Gastroesophageal sphincter (tissue), 4 donors: ENCODE data around the gene ABCC11. TPM values are rescaled to one million over a fixed set of nuclear protein-coding genes. Genes with fewer than 3 reads are reported as not detected.
"Not testable (repeated sequence)": the region's sequence is repeated elsewhere in the genome, so short reads cannot be mapped to it uniquely, and the experiment has no call there.

Source experiments
- ATAC-seq: fragments of 150-250 bp; one replicate; pipeline ENCODE4 v1.9.1; 2016; ENCODE audit warnings: mild to moderate bottlenecking, moderate library complexity
- H3K27ac ChIP-seq, 4 donors: fragments of 200-600 bp; sonication (generic) in 3 of 4; 1 replicate in 3 of 4; 2 replicates in 1 of 4; pipeline ENCODE4 v1.5.1; 2016 to 2019
- H3K27me3 ChIP-seq: fragments of 200-600 bp; sonication (generic); one replicate; pipeline ENCODE4 v1.5.1; 2019
- H3K36me3 ChIP-seq, 2 donors: fragments of 200-600 bp; sonication (generic); one replicate each; pipeline ENCODE4 v1.5.1; 2019; ENCODE audit warnings: control low read depth in 1 of 2
- H3K4me1 ChIP-seq, 3 donors: fragments of 200-600 bp; sonication (generic); 1 replicate in 2 of 3; 2 replicates in 1 of 3; pipeline ENCODE4 v1.5.1; 2016 to 2019; ENCODE audit warnings: control low read depth in 2 of 3
- H3K4me3 ChIP-seq, 2 donors: fragments of 200-600 bp; sonication (generic); one replicate each; pipeline ENCODE4 v1.5.1; 2019; ENCODE audit warnings: mild to moderate bottlenecking in 1 of 2, moderate library complexity in 1 of 2
- H3K9me3 ChIP-seq, 3 donors: fragments of 200-600 bp; sonication (generic); one replicate each; pipeline ENCODE4 v1.5.1; 2017 to 2019; ENCODE audit warnings: control low read depth in 2 of 3
- EP300 ChIP-seq: sonication (generic); formaldehyde crosslinking; IDR thresholded peaks from one replicate; pipeline ENCODE4 v1.6.1; 2017; ENCODE audit warnings: antibody characterized with exemption, mild to moderate bottlenecking
- POLR2A ChIP-seq, 2 donors: fragments of 450-650 bp; IDR thresholded peaks; one replicate each; pipeline ENCODE4 v1.6.1; 2017; ENCODE audit warnings: antibody characterized with exemption in 2 of 2, mild to moderate bottlenecking in 2 of 2, moderate library complexity in 1 of 2
- POLR2AphosphoS5 ChIP-seq: sonication (generic); formaldehyde crosslinking; IDR thresholded peaks from one replicate; pipeline ENCODE4 v1.6.1; 2017; ENCODE audit warnings: antibody characterized with exemption
- WGBS, 2 donors: methylation state at CpG; one replicate each; pipeline ENCODE4 v1.1.5; 2018; ENCODE audit warnings: low coverage in 1 of 2; 5-methylcytosine and 5-hydroxymethylcytosine counted together
- total RNA-seq, 4 donors: library from RNA; depleted of rRNA; stranded (reverse); fragments of >200 nt; gene quantifications; one replicate each; pipeline ENCODE4 v1.1.0, GENCODE V29; 2016
- TF ChIP-seq, protein P1 (sequence below), 4 experiments: fragments of 200-600 bp in 2 of 4; fragments of 450-650 bp in 2 of 4; sonication (generic) in 1 of 4; IDR thresholded peaks; one replicate each; pipeline ENCODE4 v1.5.1; 2017 to 2019; ENCODE audit warnings: antibody characterized with exemption in 4 of 4, mild to moderate bottlenecking in 2 of 4, moderate library complexity in 2 of 4

ABCC11 gene
- total RNA-seq, 4 donors from 2014 or later, result not detected

DNA sequence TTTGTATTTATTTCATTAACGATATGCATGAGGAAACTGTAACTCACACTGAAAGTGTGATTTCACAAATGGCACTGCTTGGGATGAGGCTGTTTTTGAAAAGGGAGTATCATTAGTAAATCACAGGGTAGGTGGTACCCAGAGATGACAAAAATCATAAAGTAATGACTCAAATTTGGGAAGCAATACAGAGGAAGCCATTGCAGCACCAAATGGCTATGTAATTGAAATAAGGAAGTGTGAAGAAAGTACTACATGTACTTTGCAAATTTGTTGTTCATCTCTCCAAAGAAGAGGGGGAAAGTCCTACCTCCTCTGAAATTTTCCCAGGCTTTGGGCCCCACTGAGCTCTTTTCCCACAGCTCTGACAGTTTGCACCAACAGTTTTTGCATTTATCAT lies 79.3 kb downstream of the ABCC11 start:
- H3K27me3 ChIP-seq, result peaks cover 9% of the 10 kb centered on the region
- TF ChIP-seq POLR2A (IDR thresholded peaks at IDR 0.05) (no peak), EP300 (no peak), POLR2AphosphoS5 (no peak)
- TF ChIP-seq, protein P1, sequence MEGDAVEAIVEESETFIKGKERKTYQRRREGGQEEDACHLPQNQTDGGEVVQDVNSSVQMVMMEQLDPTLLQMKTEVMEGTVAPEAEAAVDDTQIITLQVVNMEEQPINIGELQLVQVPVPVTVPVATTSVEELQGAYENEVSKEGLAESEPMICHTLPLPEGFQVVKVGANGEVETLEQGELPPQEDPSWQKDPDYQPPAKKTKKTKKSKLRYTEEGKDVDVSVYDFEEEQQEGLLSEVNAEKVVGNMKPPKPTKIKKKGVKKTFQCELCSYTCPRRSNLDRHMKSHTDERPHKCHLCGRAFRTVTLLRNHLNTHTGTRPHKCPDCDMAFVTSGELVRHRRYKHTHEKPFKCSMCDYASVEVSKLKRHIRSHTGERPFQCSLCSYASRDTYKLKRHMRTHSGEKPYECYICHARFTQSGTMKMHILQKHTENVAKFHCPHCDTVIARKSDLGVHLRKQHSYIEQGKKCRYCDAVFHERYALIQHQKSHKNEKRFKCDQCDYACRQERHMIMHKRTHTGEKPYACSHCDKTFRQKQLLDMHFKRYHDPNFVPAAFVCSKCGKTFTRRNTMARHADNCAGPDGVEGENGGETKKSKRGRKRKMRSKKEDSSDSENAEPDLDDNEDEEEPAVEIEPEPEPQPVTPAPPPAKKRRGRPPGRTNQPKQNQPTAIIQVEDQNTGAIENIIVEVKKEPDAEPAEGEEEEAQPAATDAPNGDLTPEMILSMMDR (IDR thresholded peaks at IDR 0.05), result no peak
- H3K27ac ChIP-seq, result no peak overlapping the region
- H3K36me3 ChIP-seq, result no peaks in the 10 kb centered on the region
- WGBS, 2 donors, result 53 to 86% methylated on average over 1 of the region's 1 CpG
- no peak for ATAC-seq
- peaks cover 0 to 5% (median 2%) of the 10 kb centered on the region in 3 donors for H3K4me1 ChIP-seq
- no peak overlapping the region for H3K4me3 ChIP-seq
- H3K9me3 ChIP-seq, result no peaks in the 10 kb centered on the region

DNA sequence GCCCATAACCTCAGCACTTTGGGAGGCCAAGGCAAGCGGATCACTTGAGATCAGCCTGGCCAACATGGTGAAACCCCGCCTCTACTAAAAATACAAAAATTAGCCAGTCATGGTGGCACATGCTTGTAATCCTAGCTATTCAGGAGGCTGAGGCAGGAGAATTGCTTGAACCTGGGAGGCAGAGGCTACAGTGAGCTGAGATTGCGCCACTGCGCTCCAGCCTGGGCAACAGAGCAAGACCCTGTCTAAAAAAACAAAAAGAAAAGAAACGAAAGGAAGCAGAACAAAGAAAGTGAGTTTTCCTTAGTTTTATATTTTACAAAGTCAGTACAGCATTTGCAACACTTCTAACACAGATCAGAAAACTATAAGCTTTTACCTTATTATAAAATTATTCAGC lies 80.7 kb downstream of the ABCC11 start:
- 88% methylated on average over 5 of the region's 5 CpGs; no CpG with 5 or more reads in 1 of the 2 donors for WGBS, 2 donors

DNA sequence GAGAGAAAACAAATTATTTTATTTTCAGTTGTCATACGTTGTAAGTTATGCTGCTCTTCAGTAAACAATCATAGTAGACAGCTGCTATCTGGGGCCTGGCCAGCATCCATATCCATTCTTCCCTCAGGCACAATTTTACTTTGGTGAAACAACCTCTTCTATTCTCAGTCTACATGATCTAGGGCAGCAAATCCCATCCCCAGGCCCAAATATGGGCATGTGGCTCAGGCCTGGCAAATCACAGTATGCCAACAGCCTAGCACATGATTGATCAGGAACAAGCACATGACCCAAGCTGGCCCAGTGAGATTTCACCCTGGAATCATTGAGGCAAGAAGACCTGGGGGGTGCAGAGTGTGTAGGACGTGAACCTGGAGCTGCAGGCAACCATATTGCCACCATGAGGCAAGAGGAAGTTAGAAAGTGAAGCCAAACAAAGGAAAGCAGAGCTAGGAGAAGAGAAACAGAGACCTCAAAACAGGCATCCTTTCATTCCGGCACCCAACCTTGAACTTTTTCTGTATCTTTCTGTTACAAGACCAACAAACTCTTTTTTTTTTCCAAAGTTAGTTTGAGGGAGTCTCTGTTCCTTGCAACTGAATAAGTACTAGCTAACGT lies 81.3 kb downstream of the ABCC11 start:
- no peak overlapping the region for H3K27ac ChIP-seq
- ATAC-seq, result no peak
- H3K4me1 ChIP-seq, result peaks cover 0 to 5% (median 2%) of the 10 kb centered on the region in 3 donors
- H3K27me3 ChIP-seq, result peaks cover 13% of the 10 kb centered on the region
- no peaks in the 10 kb centered on the region for H3K36me3 ChIP-seq
- H3K9me3 ChIP-seq, result no peaks in the 10 kb centered on the region
- TF ChIP-seq, protein P1 (IDR thresholded peaks at IDR 0.05), result no peak
- TF ChIP-seq EP300 (no peak), POLR2AphosphoS5 (no peak), POLR2A (IDR thresholded peaks at IDR 0.05) (no peak)
- H3K4me3 ChIP-seq, result no peak overlapping the region
- WGBS, 2 donors, result 78 to 91% methylated on average over 4 of the region's 4 CpGs

More for the DNA sequence above, 80.7 kb downstream of the ABCC11 start:
- H3K9me3 ChIP-seq, ATAC-seq, H3K4me1 ChIP-seq, H3K4me3 ChIP-seq, H3K36me3 ChIP-seq, H3K27ac ChIP-seq: not testable (repeated sequence)
- H3K27me3 ChIP-seq, result peaks cover 13% of the 10 kb centered on the region

DNA sequence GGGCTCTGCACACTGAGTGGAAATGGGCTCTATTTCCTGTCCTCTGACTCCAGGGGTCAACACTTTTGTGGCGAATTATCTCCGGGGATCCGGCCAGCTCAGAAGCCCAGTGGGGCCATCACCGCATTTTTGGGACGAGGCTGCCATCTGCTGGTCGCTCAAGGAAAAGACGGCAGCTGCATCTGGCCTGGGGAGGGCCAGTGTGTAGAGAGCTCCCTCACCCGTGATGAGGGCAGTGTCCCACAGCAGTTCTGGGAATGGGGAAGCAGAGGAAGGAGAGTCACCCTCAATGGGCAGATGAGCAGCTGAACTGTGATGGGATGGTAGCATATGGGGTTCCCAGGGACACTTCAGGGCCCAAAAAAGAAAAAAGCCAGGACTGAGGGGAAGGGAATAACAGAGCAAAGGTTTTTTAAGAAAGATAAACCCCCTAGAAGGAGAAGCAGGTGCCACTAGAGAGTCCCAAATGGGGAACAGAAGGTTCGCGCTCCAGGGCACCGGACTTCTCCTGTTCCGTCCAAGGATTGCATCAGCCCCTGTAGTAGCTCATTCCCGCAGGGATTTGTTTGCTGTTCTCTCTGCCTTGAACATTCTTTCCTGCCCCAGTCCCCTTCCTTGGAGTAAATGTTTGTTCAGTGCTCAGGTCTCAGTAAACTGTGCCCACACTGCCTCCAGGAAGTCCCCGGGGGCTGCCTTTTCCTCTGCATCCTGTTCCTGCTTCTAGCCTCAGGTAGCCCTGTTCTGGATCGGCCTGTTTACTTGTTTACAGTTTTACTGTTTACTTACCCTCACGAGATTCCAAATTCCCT lies 82.2 kb downstream of the ABCC11 start:
- ATAC-seq, result peak; percentile 88
- Histone ChIP-seq H3K36me3 (no peaks in the 10 kb centered on the region), H3K4me1 (peaks cover 0 to 5% (median 2%) of the 10 kb centered on the region in 3 donors), H3K27me3 (peaks cover 13% of the 10 kb centered on the region), H3K27ac (no peak overlapping the region), H3K4me3 (no peak overlapping the region), H3K9me3 (no peaks in the 10 kb centered on the region)
- TF ChIP-seq POLR2AphosphoS5, result no peak
- TF ChIP-seq, protein P1 (IDR thresholded peaks at IDR 0.05), result peak; percentile 61 to 84 (median 76)
- WGBS, 2 donors, result 31 to 39% methylated on average over 5 to 10 of the region's 16 CpGs

DNA sequence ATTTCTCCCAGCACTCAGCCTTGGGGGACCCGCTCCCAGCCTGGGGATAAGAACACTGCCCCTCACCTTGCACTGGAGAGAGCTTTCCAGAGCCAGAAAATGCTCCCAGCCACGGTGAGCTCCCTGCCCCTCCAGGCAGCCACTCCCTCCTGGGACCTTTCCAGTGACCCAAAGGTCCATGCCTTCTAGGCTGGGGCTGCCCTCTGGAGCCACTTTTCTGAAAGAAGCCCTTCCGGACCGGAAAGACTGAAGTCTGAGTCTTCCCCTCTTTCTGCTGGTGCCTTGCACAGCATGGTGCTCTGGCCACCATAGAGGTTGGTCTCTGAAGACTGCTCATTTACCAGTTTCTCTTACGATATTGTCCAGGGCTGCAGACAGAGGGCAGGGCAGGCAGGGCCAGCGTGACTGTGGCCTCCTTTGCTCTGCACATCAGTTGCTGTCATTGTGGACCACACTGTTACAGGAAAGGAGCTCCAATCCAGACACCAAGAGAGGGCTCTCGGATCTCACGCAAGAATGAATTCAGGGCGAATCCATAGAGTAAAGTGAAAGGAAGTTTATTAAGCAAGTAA lies 84.4 kb downstream of the ABCC11 start:
- H3K27me3 ChIP-seq, result peaks cover 19% of the 10 kb centered on the region
- no peak overlapping the region for H3K4me3 ChIP-seq
- TF ChIP-seq POLR2A (IDR thresholded peaks at IDR 0.05) (no peak), EP300 (no peak), POLR2AphosphoS5 (no peak)
- TF ChIP-seq, protein P1 (IDR thresholded peaks at IDR 0.05), result no peak
- no peaks in the 10 kb centered on the region for H3K36me3 ChIP-seq
- H3K27ac ChIP-seq, result no peak overlapping the region
- 20% methylated on average over 1 of the region's 9 CpGs; no CpG with 5 or more reads in 1 of the 2 donors for WGBS, 2 donors
- no peak for ATAC-seq
- peaks cover 0 to 5% (median 2%) of the 10 kb centered on the region in 3 donors for H3K4me1 ChIP-seq
- no peaks in the 10 kb centered on the region for H3K9me3 ChIP-seq
